ENCODE data around the gene POGZ. TPM values are rescaled to one million over a fixed set of nuclear protein-coding genes. Genes with fewer than 3 reads are reported as not detected.

POGZ gene
- total and polyA plus RNA-seq, 2 of the 13 experiments (the other 11 are each of a cell fraction or from before 2014, with no cell fraction given) = 15.3 to 45.6 TPM

DNA sequence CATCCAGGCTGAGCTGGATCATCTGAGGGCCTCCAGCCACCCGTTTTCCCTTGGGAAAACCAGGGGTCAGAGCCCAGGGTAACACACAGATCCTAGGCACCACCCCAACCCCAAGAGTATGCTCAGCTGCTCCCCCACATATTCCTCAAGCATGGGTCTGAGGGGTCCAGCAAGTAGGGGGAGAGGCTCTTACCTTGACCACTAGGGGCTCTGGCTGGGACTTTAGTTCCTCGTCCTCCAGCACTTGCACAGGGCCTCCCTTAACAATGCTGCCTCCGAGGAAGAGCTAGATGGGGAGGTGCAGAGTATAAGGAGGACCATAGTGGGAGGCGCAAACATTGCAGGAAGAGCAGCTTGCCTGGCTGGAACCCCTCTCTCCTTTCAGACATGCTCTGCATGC, 94.3 kb downstream of the POGZ start:
- WGBS (ENCODE audit: low lambda C conversion rate) = 100% methylated on average over 2 of the region's 4 CpGs
- no TSS peak for BruUV-seq (replicated peaks)
- CTCF ChIA-PET (ENCODE audit: low intra/inter-chr PET ratio, low total read pairs) = no interaction called here
- Histone ChIP-seq H3K36me3 (replicated peaks in 1 of 2; ENCODE audit: control insufficient read depth in 1 of 2, insufficient read depth in 2 of 2, low read length in 2 of 2) (peaks cover 8 to 18% of the 10 kb centered on the region in 2 experiments; a peak in 4 of 5 replicates), H3K4me1 (ENCODE audit: insufficient read depth, low read length) (0 out of 2 replicates have a peak, but pooled peaks cover 1% of the 10 kb centered on the region), H3K79me2 (ENCODE audit: insufficient read depth, low read length) (no peaks in the 10 kb centered on the region), H3K9ac (ENCODE audit: insufficient read depth, low read depth, low read length) (no peak overlapping the region), H2AFZ (ENCODE audit: low read length) (no peak overlapping the region), H4K20me1 (ENCODE audit: insufficient read depth, low read length) (no peaks in the 10 kb centered on the region), H3K9me3 (ENCODE audit: low read length) (peaks cover 14% of the 10 kb centered on the region), H3K4me3 (replicated peaks in 1 of 3; ENCODE audit: insufficient read depth in 1 of 3, low read depth in 2 of 3, low read length in 3 of 3) (no peak overlapping the region), H3K4me2 (ENCODE audit: low read depth, low read length) (no peak overlapping the region), H3K27ac (ENCODE audit: extremely low read length, insufficient read depth, low read length) (no peak overlapping the region), H3K27me3 (ENCODE audit: control insufficient read depth in 1 of 2, insufficient read depth in 2 of 2, low read length in 2 of 2) (no peaks in the 10 kb centered on the region)
- ATAC-seq = peak; percentile 30; the same call in 2 of the 3 replicates
- no peak for FAIRE-seq
- in situ Hi-C loops (cut with HindIII; ENCODE audit: extremely low pct_ligation_motif_present, low pct_unique_long_range_greater_than_20kb) = no loop called here
- intact Hi-C loops (cut with micrococcal nuclease; ENCODE audit: unreplicated experiment) = no loop called here
- TF ChIP-seq ZNF414 (CRISPR knock-in tag; IDR thresholded peaks at IDR 0.05) (no peak), ZNF598 (CRISPR knock-in tag; IDR thresholded peaks at IDR 0.05; ENCODE audit: borderline replicate concordance) (no peak), STAT5B (CRISPR knock-in tag; IDR thresholded peaks at IDR 0.05) (no peak)
- DNase-seq (ENCODE audit: low spot score) = no peak
- POLR2A ChIA-PET = no interaction called here

GRCh38 chr1:151362308-151363155, 96.8 kb downstream of the POGZ start:
- Histone ChIP-seq H3K4me3 (replicated peaks in 1 of 3; ENCODE audit: insufficient read depth in 1 of 3, low read depth in 2 of 3, low read length in 3 of 3) (no peak overlapping the region), H3K27me3 (ENCODE audit: control insufficient read depth in 1 of 2, insufficient read depth in 2 of 2, low read length in 2 of 2) (no peaks in the 10 kb centered on the region), H3K79me2 (ENCODE audit: insufficient read depth, low read length) (no peaks in the 10 kb centered on the region), H3K4me2 (ENCODE audit: low read depth, low read length) (no peak overlapping the region), H4K20me1 (ENCODE audit: insufficient read depth, low read length) (no peaks in the 10 kb centered on the region), H3K27ac (ENCODE audit: extremely low read length, insufficient read depth, low read length) (no peak overlapping the region), H3K9me3 (ENCODE audit: low read length) (peaks cover 14% of the 10 kb centered on the region), H3K36me3 (replicated peaks in 1 of 2; ENCODE audit: control insufficient read depth in 1 of 2, insufficient read depth in 2 of 2, low read length in 2 of 2) (peaks cover 8 to 18% of the 10 kb centered on the region in 2 experiments; a peak in 4 of 5 replicates), H3K9ac (ENCODE audit: insufficient read depth, low read depth, low read length) (no peak overlapping the region), H2AFZ (ENCODE audit: low read length) (no peak overlapping the region), H3K4me1 (ENCODE audit: insufficient read depth, low read length) (no peaks in the 10 kb centered on the region)
- no peak for ATAC-seq
- no peak for FAIRE-seq
- no peak for DNase-seq (ENCODE audit: low spot score)
- POLR2A ChIA-PET = no interaction called here
- BruUV-seq (replicated peaks) = no TSS peak
- intact Hi-C loops (cut with micrococcal nuclease; ENCODE audit: unreplicated experiment) (no loop called here), in situ Hi-C loops (cut with HindIII; ENCODE audit: extremely low pct_ligation_motif_present, low pct_unique_long_range_greater_than_20kb) (no loop called here)
- WGBS (ENCODE audit: low lambda C conversion rate) = 88% methylated on average over 2 of the region's 3 CpGs
- CTCF ChIA-PET (ENCODE audit: low intra/inter-chr PET ratio, low total read pairs) = no interaction called here
- TF ChIP-seq HMG20B (CRISPR knock-in tag; conservative IDR thresholded peaks at IDR 0.05) (no peak), ZNF567 (CRISPR knock-in tag; IDR thresholded peaks at IDR 0.05; ENCODE audit: borderline replicate concordance) (no peak), WIZ (CRISPR knock-in tag; IDR thresholded peaks at IDR 0.05) (no peak), JUN (CRISPR knock-in tag; IDR thresholded peaks at IDR 0.05) (no peak), MEIS2 (CRISPR knock-in tag; IDR thresholded peaks at IDR 0.05) (no peak), AGO2 (optimal IDR thresholded peaks at IDR 0.05; ENCODE audit: low read depth, low read length) (no peak), ZNF558 (CRISPR knock-in tag; IDR thresholded peaks at IDR 0.05; ENCODE audit: borderline replicate concordance) (no peak), PAX8 (CRISPR knock-in tag; IDR thresholded peaks at IDR 0.05; ENCODE audit: borderline replicate concordance) (no peak), DR1 (CRISPR knock-in tag; IDR thresholded peaks at IDR 0.05) (no peak), ARNT2 (CRISPR knock-in tag; IDR thresholded peaks at IDR 0.05; ENCODE audit: low read depth) (no peak), FOXO1 (CRISPR knock-in tag; IDR thresholded peaks at IDR 0.05) (no peak), RFX5 (IDR thresholded peaks at IDR 0.05; ENCODE audit: low read depth, low read length) (no peak), MAFK (conservative IDR thresholded peaks at IDR 0.05 in 1 of 2, IDR thresholded peaks at IDR 0.05 in 1 of 2; ENCODE audit: low read length in 2 of 2) (no peak)
- TF ChIP-seq, protein P1, sequence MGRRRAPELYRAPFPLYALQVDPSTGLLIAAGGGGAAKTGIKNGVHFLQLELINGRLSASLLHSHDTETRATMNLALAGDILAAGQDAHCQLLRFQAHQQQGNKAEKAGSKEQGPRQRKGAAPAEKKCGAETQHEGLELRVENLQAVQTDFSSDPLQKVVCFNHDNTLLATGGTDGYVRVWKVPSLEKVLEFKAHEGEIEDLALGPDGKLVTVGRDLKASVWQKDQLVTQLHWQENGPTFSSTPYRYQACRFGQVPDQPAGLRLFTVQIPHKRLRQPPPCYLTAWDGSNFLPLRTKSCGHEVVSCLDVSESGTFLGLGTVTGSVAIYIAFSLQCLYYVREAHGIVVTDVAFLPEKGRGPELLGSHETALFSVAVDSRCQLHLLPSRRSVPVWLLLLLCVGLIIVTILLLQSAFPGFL (CRISPR knock-in tag; IDR thresholded peaks at IDR 0.05) = no peak

Data from HepG2 (cell line).